ENCODE data around the gene GPR4.

The GPR4 gene

GRCh38 chr19:45547211-45547770 lies 54.7 kb downstream of the GPR4 start:
- DNase-seq = no peak

GRCh38 chr19:45542234-45542668 lies 59.8 kb downstream of the GPR4 start:
- DNase-seq = no peak

All from 8988T (cell line).